GM12878 (cell line): ENCODE data around the gene RRM2.

ENCODE experiments used
- CBX3 ChIP-seq: fragments of 200-600 bp; sonication (generic); IDR thresholded peaks from 2 replicates; pipeline ENCODE4 v1.6.1; 2016; ENCODE audit warnings: low read depth, borderline replicate concordance
- EP300 ChIP-seq, 2 experiments: fragments of 150-350 bp in 1 of 2; IDR thresholded peaks; 2 replicates each; pipeline ENCODE4 v1.6.1; 2011 to 2012; ENCODE audit warnings: low read depth in 2 of 2, low read length in 2 of 2, borderline replicate concordance in 1 of 2, improper control_type of control experiment in 1 of 2, inconsistent platforms in 1 of 2; ENCODE audit not compliant: control insufficient read depth in 1 of 2
- POLR2A ChIP-seq: IDR thresholded peaks from 2 replicates; pipeline ENCODE4 v1.6.1; 2011; ENCODE audit warnings: low read depth, mild to moderate bottlenecking, low read length
- TF ChIP-seq, protein P1 (sequence below), 3 experiments: IDR thresholded peaks in 2 of 3; conservative IDR thresholded peaks in 1 of 3; 2 replicates each; pipeline ENCODE4 v1.5.1; 2011; ENCODE audit warnings: low read depth in 3 of 3, low read length in 3 of 3, mild to moderate bottlenecking in 3 of 3, control low read depth in 2 of 3, moderate library complexity in 2 of 3, inconsistent platforms in 1 of 3, mixed read lengths in 1 of 3; ENCODE audit not compliant: control insufficient read depth in 2 of 3, insufficient read depth in 1 of 3; ENCODE audit errors: extremely low read depth in 1 of 3

- TF ChIP-seq POLR2A (no peak), EP300 (IDR thresholded peaks at IDR 0.05; ENCODE audit: borderline replicate concordance in 1 of 2, control insufficient read depth in 1 of 2, low read depth in 2 of 2, low read length in 2 of 2) (no peak), CBX3 (no peak)
- TF ChIP-seq, protein P1, sequence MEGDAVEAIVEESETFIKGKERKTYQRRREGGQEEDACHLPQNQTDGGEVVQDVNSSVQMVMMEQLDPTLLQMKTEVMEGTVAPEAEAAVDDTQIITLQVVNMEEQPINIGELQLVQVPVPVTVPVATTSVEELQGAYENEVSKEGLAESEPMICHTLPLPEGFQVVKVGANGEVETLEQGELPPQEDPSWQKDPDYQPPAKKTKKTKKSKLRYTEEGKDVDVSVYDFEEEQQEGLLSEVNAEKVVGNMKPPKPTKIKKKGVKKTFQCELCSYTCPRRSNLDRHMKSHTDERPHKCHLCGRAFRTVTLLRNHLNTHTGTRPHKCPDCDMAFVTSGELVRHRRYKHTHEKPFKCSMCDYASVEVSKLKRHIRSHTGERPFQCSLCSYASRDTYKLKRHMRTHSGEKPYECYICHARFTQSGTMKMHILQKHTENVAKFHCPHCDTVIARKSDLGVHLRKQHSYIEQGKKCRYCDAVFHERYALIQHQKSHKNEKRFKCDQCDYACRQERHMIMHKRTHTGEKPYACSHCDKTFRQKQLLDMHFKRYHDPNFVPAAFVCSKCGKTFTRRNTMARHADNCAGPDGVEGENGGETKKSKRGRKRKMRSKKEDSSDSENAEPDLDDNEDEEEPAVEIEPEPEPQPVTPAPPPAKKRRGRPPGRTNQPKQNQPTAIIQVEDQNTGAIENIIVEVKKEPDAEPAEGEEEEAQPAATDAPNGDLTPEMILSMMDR (IDR thresholded peaks at IDR 0.05 in 2 of 3, conservative IDR thresholded peaks at IDR 0.05 in 1 of 3; ENCODE audit: control insufficient read depth in 2 of 3, extremely low read depth in 1 of 3, insufficient read depth in 1 of 3, low read depth in 3 of 3, low read length in 3 of 3), result no peak
Observed at GRCh38 chr2:10159086-10159485, 36.5 kb downstream of the RRM2 start.
